K562 (cell line): ENCODE results near the gene NR2F2. TPM values are rescaled to one million over a fixed set of nuclear protein-coding genes. Genes with fewer than 3 reads are reported as not detected.

Experiments
- BRD4 ChIP-seq: fragments of 200-600 bp; sonication (generic); IDR thresholded peaks from 2 replicates; pipeline ENCODE4 v1.6.1; 2017; ENCODE audit warnings: inconsistent platforms
- POLR2G ChIP-seq: fragments of 200-400 bp; formaldehyde crosslinking; IDR thresholded peaks from 2 replicates; pipeline ENCODE4 v1.6.1; 2017; ENCODE audit warnings: low read depth, mild to moderate bottlenecking, antibody characterized with exemption, low read length, moderate library complexity
- RFX1 ChIP-seq: fragments of 450-650 bp; IDR thresholded peaks from 2 replicates; pipeline ENCODE4 v1.6.1; 2016; ENCODE audit warnings: mild to moderate bottlenecking, moderate library complexity
- SAFB2 ChIP-seq: fragments of 200-400 bp; formaldehyde crosslinking; IDR thresholded peaks from 2 replicates; pipeline ENCODE4 v1.6.1; 2018; ENCODE audit warnings: borderline replicate concordance, low read length, low read depth, moderate library complexity; ENCODE audit not compliant: severe bottlenecking
- polyA plus RNA-seq, 8 experiments: library from polyadenylated mRNA; depleted of rRNA in 4 of 8; stranded (reverse) in 5 of 8; unstranded in 3 of 8; fragments of >200 nt; fragmentation: Nextera tagmentation in 2 of 8; fragmentation: Illumina TruSeq in 1 of 8; extraction: Ambion mirVana in 2 of 8; extraction: Trizol in 1 of 8; gene quantifications; 2 replicates each; pipeline versions ENCODE4 v1.2.1 to v1.2.3, GENCODE V29; 2011 to 2014; ENCODE audit warnings: inconsistent platforms in 1 of 8, missing spikeins in 1 of 8
- total RNA-seq, 7 experiments: library from RNA; depleted of rRNA in 6 of 7; stranded (reverse); fragments of >200 nt in 6 of 7; fragmentation: Illumina TruSeq in 2 of 7; extraction: Trizol in 2 of 7; gene quantifications; 2 replicates each; pipeline versions ENCODE4 v1.2.1 to v1.2.3, GENCODE V29; 2011 to 2021; ENCODE audit warnings: low replicate concordance in 1 of 7
- TF ChIP-seq, protein P1 (sequence below): sonication (generic); formaldehyde crosslinking; IDR thresholded peaks from 2 replicates; pipeline ENCODE4 v1.8.0; 2022; ENCODE audit warnings: mild to moderate bottlenecking, missing genetic modification reagents
- TF ChIP-seq, protein P2 (sequence below): fragments of 450-650 bp; formaldehyde crosslinking; IDR thresholded peaks from 2 replicates; pipeline ENCODE4 v1.4.0; 2020; ENCODE audit warnings: mild to moderate bottlenecking, moderate library complexity

Gene NR2F2
- total and polyA plus RNA-seq, 9 of the 15 experiments (the other 6 are each of a cell fraction or from before 2014, with no cell fraction given): 6.0 to 51.8 (median 11.1) TPM

DNA sequence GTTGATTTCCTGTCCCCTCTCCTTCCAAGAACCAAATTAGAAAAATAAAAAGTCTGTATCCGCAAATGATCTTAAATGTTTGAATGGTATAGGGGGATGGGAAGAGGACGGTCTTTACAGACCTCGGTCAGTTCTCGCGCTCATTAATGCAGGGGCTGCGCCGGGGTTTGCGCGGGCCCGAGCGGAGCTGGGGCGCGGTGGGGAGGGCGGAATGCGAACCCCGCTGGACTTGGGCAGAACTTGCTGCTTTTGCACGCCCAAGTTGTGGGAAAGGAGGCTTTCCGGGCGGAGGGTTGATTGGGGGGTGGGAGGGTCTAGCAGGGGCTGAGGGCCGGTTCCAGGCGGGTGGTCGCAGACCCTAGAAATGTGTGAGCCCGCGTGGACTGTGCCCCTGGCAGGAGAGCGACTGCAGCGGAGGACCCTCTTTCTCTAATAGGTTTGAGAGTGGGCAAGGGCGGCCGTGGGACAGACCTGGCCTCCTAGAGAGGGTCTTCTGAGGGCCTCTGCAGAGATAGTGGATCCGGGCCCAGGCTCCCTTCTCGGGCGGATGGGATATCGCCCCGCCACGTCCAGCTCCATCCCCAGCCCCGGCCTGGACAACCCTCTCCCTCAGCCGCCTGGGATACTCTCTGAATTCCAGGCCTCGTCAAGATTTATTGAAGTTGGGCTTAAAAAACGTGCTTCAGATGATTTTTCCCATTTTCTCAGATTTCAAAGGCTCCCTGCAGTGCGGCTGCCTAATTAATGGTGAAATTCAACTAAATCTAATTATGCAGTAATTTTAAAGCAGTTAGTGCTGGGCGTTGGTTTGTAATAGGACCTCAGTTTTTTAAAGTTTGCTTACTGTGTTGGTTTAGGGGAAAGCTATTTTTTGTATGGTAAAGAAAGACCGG lies 11.3 kb downstream of the NR2F2 start (continued):
- TF ChIP-seq SAFB2 (no peak), POLR2G (peak; percentile 52), BRD4 (no peak), RFX1 (no peak)
- TF ChIP-seq, protein P1, sequence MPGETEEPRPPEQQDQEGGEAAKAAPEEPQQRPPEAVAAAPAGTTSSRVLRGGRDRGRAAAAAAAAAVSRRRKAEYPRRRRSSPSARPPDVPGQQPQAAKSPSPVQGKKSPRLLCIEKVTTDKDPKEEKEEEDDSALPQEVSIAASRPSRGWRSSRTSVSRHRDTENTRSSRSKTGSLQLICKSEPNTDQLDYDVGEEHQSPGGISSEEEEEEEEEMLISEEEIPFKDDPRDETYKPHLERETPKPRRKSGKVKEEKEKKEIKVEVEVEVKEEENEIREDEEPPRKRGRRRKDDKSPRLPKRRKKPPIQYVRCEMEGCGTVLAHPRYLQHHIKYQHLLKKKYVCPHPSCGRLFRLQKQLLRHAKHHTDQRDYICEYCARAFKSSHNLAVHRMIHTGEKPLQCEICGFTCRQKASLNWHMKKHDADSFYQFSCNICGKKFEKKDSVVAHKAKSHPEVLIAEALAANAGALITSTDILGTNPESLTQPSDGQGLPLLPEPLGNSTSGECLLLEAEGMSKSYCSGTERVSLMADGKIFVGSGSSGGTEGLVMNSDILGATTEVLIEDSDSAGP (CRISPR knock-in tag): no peak
- TF ChIP-seq, protein P2, sequence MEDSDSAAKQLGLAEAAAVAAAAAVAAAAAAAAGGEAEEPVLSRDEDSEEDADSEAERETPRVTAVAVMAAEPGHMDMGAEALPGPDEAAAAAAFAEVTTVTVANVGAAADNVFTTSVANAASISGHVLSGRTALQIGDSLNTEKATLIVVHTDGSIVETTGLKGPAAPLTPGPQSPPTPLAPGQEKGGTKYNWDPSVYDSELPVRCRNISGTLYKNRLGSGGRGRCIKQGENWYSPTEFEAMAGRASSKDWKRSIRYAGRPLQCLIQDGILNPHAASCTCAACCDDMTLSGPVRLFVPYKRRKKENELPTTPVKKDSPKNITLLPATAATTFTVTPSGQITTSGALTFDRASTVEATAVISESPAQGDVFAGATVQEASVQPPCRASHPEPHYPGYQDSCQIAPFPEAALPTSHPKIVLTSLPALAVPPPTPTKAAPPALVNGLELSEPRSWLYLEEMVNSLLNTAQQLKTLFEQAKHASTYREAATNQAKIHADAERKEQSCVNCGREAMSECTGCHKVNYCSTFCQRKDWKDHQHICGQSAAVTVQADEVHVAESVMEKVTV: no peak
